KG1 (cell line): ENCODE data around the gene RAD23B.

Source experiments
- DNase-seq: peaks from one replicate; lab custom pipeline; 2025; lab: John Stamatoyannopoulos, UW

The RAD23B gene

GRCh38 chr9:107375001-107375400 lies 91.9 kb downstream of the RAD23B start:
- no peak for DNase-seq

- no peak for DNase-seq
These were observed 92.7 kb downstream of the RAD23B start for GRCh38 chr9:107375651-107376369.

- DNase-seq, result no peak
These were observed 94.9 kb downstream of the RAD23B start for GRCh38 chr9:107378006-107378405.
